K562 (cell line): ENCODE measurements around the gene OR10A2.

Experiments used
- CTCF ChIP-seq, 3 experiments: IDR thresholded peaks in 2 of 3; conservative IDR thresholded peaks in 1 of 3; 2 replicates each; pipeline ENCODE4 v1.5.1; 2011 to 2012; ENCODE audit warnings: low read length in 3 of 3, mild to moderate bottlenecking in 3 of 3, control low read depth in 2 of 3, improper control_type of control experiment in 1 of 3, inconsistent platforms in 1 of 3, low read depth in 1 of 3, mixed read lengths in 1 of 3, moderate library complexity in 1 of 3; ENCODE audit not compliant: insufficient read depth in 2 of 3
- KAT8 ChIP-seq: fragments of 450-650 bp; IDR thresholded peaks from 2 replicates; pipeline ENCODE4 v1.6.1; 2016; ENCODE audit warnings: low read depth, mild to moderate bottlenecking
- PATZ1 ChIP-seq: fragments of 250-450 bp; sonication (Bioruptor Pico); IDR thresholded peaks from 2 replicates; pipeline ENCODE4 v1.5.0; 2020; ENCODE audit warnings: mild to moderate bottlenecking, borderline replicate concordance
- TARDBP ChIP-seq: fragments of 450-650 bp; IDR thresholded peaks from 2 replicates; pipeline ENCODE4 v1.6.1; 2016
- TOE1 ChIP-seq, 2 experiments: fragments of 450-650 bp in 1 of 2; sonication (generic) in 1 of 2; formaldehyde crosslinking in 1 of 2; IDR thresholded peaks; 2 replicates each; pipeline versions ENCODE4 v1.7.1 to v1.8.0; 2016 to 2022; ENCODE audit warnings: borderline replicate concordance in 2 of 2, mild to moderate bottlenecking in 2 of 2, antibody characterized with exemption in 1 of 2, inconsistent platforms in 1 of 2, low read depth in 1 of 2, missing genetic modification reagents in 1 of 2, moderate library complexity in 1 of 2
- YBX1 ChIP-seq: fragments of 450-650 bp; IDR thresholded peaks from 2 replicates; pipeline ENCODE4 v1.7.1; 2016; ENCODE audit warnings: mild to moderate bottlenecking
- ZNF165 ChIP-seq: fragments of 250-450 bp; sonication (Bioruptor Pico); IDR thresholded peaks from 2 replicates; pipeline ENCODE4 v1.4.0; 2020; ENCODE audit warnings: borderline replicate concordance
- ZNF24 ChIP-seq: fragments of 450-650 bp; IDR thresholded peaks from 2 replicates; pipeline ENCODE4 v1.6.1; 2016
- ZNF436 ChIP-seq: fragments of 250-450, 450-650 bp; sonication (Bioruptor Pico); formaldehyde crosslinking; IDR thresholded peaks from 2 replicates; pipeline ENCODE4 v1.7.0; 2020; ENCODE audit warnings: mild to moderate bottlenecking

DNA sequence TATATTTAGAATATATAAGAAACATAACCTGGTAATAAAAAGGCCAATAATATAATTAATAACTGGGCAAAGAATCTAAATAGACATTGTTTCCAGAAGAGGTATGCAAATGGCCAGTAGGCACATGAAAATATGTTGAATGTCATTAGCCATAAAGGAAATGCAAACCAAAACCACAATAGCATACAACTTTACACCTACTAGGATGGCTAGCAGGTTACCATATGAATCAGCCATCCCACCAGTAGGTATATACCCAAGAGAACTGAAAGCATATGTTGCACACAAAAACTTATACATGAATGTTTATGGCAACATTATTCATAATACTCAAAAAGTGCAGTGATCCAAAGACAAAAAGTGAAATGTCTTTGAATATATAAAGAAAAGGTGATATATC is 32.2 kb downstream of the OR10A2 start:
- TF ChIP-seq PATZ1 (CRISPR knock-in tag): no peak
- TF ChIP-seq TARDBP: no peak
- no peak for TF ChIP-seq KAT8
- no peak for TF ChIP-seq YBX1
- no peak for TF ChIP-seq TOE1 (IDR thresholded peaks at IDR 0.05; ENCODE audit: borderline replicate concordance)
- TF ChIP-seq TOE1 (CRISPR knock-in tag; IDR thresholded peaks at IDR 0.05; ENCODE audit: borderline replicate concordance, low read depth): no peak
- TF ChIP-seq ZNF24: no peak
- no peak for TF ChIP-seq CTCF (IDR thresholded peaks at IDR 0.05 in 2 of 3, conservative IDR thresholded peaks at IDR 0.05 in 1 of 3; ENCODE audit: insufficient read depth in 2 of 3, low read depth in 1 of 3, low read length in 3 of 3)
- TF ChIP-seq ZNF436 (CRISPR knock-in tag): no peak
- no peak for TF ChIP-seq ZNF165
